HepG2 (cell line): Measurements from ENCODE around the gene GDE1. TPM values are rescaled to one million over a fixed set of nuclear protein-coding genes. Genes with fewer than 3 reads are reported as not detected.

Source experiments
- BORCS8-MEF2B ChIP-seq: sonication (generic); formaldehyde crosslinking; IDR thresholded peaks from 2 replicates; pipeline ENCODE4 v1.8.0; 2022; ENCODE audit warnings: mild to moderate bottlenecking, missing genetic modification reagents
- ERF ChIP-seq: IDR thresholded peaks from 2 replicates; pipeline ENCODE4 v1.6.1; 2018; ENCODE audit warnings: missing biosample characterization, missing genetic modification reagents
- ETV5 ChIP-seq: IDR thresholded peaks from 2 replicates; pipeline ENCODE4 v1.6.1; 2018; ENCODE audit warnings: missing biosample characterization, missing genetic modification reagents, inconsistent platforms, borderline replicate concordance
- GZF1 ChIP-seq: sonication (generic); formaldehyde crosslinking; IDR thresholded peaks from 2 replicates; pipeline ENCODE4 v1.5.1; 2020; ENCODE audit warnings: mild to moderate bottlenecking, missing genetic modification reagents
- MTA3 ChIP-seq: sonication (generic); formaldehyde crosslinking; IDR thresholded peaks from 2 replicates; pipeline ENCODE4 v1.4.0; 2020; ENCODE audit warnings: missing genetic modification reagents
- NRL ChIP-seq: sonication (generic); formaldehyde crosslinking; IDR thresholded peaks from 2 replicates; pipeline ENCODE4 v1.5.0; 2020; ENCODE audit warnings: missing genetic modification reagents, mild to moderate bottlenecking, moderate library complexity, borderline replicate concordance
- PRPF4 ChIP-seq: fragments of 200-400 bp; formaldehyde crosslinking; IDR thresholded peaks from 2 replicates; pipeline ENCODE4 v1.6.1; 2016; ENCODE audit warnings: low read length, low read depth; ENCODE audit not compliant: poor library complexity, severe bottlenecking
- SMARCE1 ChIP-seq: fragments of 450-650 bp; IDR thresholded peaks from 2 replicates; pipeline ENCODE4 v1.6.1; 2017; ENCODE audit warnings: borderline replicate concordance
- TBL1XR1 ChIP-seq: fragments of 150-350 bp; IDR thresholded peaks from 2 replicates; pipeline ENCODE4 v1.6.1; 2014; ENCODE audit warnings: borderline replicate concordance, low read length; ENCODE audit not compliant: partially characterized antibody
- ZNF484 ChIP-seq: sonication (generic); formaldehyde crosslinking; IDR thresholded peaks from 2 replicates; pipeline ENCODE4 v1.5.1; 2020; ENCODE audit warnings: mild to moderate bottlenecking, low read depth, missing genetic modification reagents, borderline replicate concordance
- ZNF660 ChIP-seq: sonication (generic); formaldehyde crosslinking; IDR thresholded peaks from 2 replicates; pipeline ENCODE4 v1.5.1; 2020; ENCODE audit warnings: mild to moderate bottlenecking, low read depth, missing genetic modification reagents, borderline replicate concordance
- ZNF687 ChIP-seq: sonication (generic); formaldehyde crosslinking; IDR thresholded peaks from 2 replicates; pipeline ENCODE4 v1.5.1; 2020; ENCODE audit warnings: mild to moderate bottlenecking, missing genetic modification reagents, moderate library complexity
- polyA plus RNA-seq, 8 experiments: library from polyadenylated mRNA; depleted of rRNA in 3 of 8; stranded (reverse) in 7 of 8; unstranded in 1 of 8; fragments of >200 nt; fragmentation: Illumina TruSeq in 4 of 8; extraction: Trizol in 4 of 8; gene quantifications; 2 replicates each; pipeline versions ENCODE4 v1.2.1 to v1.2.3, GENCODE V29; 2011 to 2016; ENCODE audit warnings: low read depth in 4 of 8, missing spikeins in 1 of 8, mixed read lengths in 1 of 8; ENCODE audit not compliant: insufficient read depth in 1 of 8
- total RNA-seq, 5 experiments: library from RNA; depleted of rRNA; stranded (reverse); fragments of >200 nt; fragmentation: Illumina TruSeq; extraction: Trizol; gene quantifications; 2 replicates each; pipeline ENCODE4 v1.2.3, GENCODE V29; 2016; ENCODE audit warnings: low read depth in 1 of 5
- TF ChIP-seq, protein P1 (sequence below): sonication (generic); formaldehyde crosslinking; IDR thresholded peaks from 2 replicates; pipeline ENCODE4 v1.4.0; 2020; ENCODE audit warnings: mild to moderate bottlenecking, missing genetic modification reagents
- TF ChIP-seq, protein P2 (sequence below): sonication (generic); formaldehyde crosslinking; IDR thresholded peaks from 2 replicates; pipeline ENCODE4 v1.5.1; 2020; ENCODE audit warnings: mild to moderate bottlenecking, moderate library complexity, missing genetic modification reagents

GDE1 gene
- total and polyA plus RNA-seq, 2 of the 13 experiments (the other 11 are each of a cell fraction or from before 2014, with no cell fraction given): 35.9 to 59.0 TPM

GRCh38 chr16:19521471-19522396 is at the start of gene GDE1 (continued):
- TF ChIP-seq, protein P1, sequence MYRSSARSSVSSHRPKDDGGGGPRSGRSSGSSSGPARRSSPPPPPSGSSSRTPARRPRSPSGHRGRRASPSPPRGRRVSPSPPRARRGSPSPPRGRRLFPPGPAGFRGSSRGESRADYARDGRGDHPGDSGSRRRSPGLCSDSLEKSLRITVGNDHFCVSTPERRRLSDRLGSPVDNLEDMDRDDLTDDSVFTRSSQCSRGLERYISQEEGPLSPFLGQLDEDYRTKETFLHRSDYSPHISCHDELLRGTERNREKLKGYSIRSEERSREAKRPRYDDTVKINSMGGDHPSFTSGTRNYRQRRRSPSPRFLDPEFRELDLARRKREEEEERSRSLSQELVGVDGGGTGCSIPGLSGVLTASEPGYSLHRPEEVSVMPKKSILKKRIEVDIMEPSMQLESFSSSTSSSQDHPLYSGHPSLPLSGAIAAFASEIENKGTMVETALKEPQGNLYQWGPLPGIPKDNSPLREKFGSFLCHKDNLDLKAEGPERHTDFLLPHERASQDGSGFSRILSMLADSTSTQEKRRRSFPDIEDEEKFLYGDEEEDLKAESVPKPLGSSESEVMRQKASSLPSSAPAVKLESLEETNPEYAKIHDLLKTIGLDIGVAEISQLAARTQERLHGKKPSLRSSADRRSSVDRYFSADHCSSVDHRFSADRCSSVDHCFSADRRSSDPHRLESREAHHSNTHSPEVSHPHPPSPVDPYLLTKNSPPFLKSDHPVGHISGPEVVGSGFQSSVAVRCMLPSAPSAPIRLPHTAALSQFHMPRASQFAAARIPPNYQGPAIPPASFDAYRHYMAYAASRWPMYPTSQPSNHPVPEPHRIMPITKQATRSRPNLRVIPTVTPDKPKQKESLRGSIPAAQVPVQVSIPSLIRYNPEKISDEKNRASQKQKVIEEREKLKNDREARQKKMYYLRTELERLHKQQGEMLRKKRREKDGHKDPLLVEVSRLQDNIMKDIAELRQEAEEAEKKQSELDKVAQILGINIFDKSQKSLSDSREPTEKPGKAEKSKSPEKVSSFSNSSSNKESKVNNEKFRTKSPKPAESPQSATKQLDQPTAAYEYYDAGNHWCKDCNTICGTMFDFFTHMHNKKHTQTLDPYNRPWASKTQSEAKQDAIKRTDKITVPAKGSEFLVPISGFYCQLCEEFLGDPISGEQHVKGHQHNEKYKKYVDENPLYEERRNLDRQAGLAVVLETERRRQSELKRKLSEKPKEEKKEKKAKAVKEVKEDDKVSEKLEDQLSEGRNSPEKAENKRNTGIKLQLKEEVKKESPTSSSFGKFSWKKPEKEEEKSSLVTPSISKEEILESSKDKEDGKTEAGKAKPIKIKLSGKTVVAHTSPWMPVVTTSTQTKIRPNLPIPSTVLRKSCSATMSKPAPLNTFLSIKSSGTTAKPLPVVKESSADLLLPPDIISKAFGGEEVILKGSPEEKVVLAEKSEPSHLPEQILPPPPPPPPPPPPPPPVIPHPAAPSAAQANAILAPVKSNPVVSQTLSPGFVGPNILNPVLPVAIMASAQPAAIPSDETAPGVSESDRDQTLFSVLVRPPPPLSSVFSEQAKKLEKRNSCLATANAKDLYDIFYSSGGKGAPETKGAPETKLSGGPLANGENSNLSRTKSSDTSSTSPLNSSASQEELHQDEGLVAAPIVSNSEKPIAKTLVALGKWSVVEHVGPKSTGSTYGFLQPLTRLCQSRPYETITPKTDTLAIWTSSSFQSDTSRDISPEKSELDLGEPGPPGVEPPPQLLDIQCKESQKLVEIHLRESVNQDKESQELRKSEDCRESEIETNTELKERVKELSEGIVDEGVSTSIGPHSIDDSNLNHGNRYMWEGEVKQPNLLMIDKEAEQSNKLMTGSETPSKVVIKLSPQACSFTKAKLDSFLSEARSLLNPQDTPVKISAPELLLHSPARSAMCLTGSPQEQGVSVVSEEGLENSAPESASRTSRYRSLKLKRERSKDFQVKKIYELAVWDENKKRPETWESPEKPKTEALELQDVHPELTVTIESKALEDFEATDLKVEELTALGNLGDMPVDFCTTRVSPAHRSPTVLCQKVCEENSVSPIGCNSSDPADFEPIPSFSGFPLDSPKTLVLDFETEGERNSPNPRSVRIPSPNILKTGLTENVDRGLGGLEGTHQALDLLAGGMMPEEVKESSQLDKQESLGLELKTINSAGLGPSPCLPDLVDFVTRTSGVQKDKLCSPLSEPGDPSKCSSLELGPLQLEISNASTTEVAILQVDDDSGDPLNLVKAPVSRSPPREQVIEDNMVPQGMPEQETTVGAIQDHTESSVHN: no peak
- TF ChIP-seq ERF (CRISPR knock-in tag) (peak; percentile 93), NRL (CRISPR knock-in tag) (peak; percentile 100), ZNF660 (CRISPR knock-in tag) (no peak; the same call in 1 of the 2 replicates), MTA3 (0 out of 2 replicates have a peak, but pooled peaks have one; percentile 21), TBL1XR1 (no peak), ZNF484 (peak; percentile 23), PRPF4 (no peak), SMARCE1 (no peak), ETV5 (CRISPR knock-in tag) (no peak; the same call in none of the 2 replicates), BORCS8-MEF2B (peak; percentile 86), GZF1 (CRISPR knock-in tag) (peak; percentile 92), ZNF687 (peak; percentile 96)
- TF ChIP-seq, protein P2, sequence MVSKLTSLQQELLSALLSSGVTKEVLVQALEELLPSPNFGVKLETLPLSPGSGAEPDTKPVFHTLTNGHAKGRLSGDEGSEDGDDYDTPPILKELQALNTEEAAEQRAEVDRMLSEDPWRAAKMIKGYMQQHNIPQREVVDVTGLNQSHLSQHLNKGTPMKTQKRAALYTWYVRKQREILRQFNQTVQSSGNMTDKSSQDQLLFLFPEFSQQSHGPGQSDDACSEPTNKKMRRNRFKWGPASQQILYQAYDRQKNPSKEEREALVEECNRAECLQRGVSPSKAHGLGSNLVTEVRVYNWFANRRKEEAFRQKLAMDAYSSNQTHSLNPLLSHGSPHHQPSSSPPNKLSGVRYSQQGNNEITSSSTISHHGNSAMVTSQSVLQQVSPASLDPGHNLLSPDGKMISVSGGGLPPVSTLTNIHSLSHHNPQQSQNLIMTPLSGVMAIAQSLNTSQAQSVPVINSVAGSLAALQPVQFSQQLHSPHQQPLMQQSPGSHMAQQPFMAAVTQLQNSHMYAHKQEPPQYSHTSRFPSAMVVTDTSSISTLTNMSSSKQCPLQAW (CRISPR knock-in tag): peak; percentile 80; the same call in 1 of the 2 replicates
